Mesothelial cell of epicardium (in vitro differentiated cells): ENCODE results near the gene PALLD. TPM values are rescaled to one million over a fixed set of nuclear protein-coding genes. Genes with fewer than 3 reads are reported as not detected.

ENCODE experiments used
- DNase-seq, 2 experiments: peaks; one replicate each; pipeline ENCODE4 v3.0.0; 2021; ENCODE audit warnings: low spot score in 2 of 2; ENCODE audit not compliant: unreplicated experiment in 2 of 2
- H3K27ac Mint-ChIP-seq: 2 replicates; pipeline ENCODE4 v1.8.0; 2021; ENCODE audit warnings: mixed read lengths
- H3K27me3 Mint-ChIP-seq: 2 replicates; pipeline ENCODE4 v1.8.0; 2021; ENCODE audit warnings: low read depth, mixed read lengths
- H3K36me3 Mint-ChIP-seq: 2 replicates; pipeline ENCODE4 v1.8.0; 2021; ENCODE audit warnings: mixed read lengths
- H3K4me1 Mint-ChIP-seq: 2 replicates; pipeline ENCODE4 v1.8.0; 2021; ENCODE audit warnings: mixed read lengths
- H3K4me3 Mint-ChIP-seq: 2 replicates; pipeline ENCODE4 v1.8.0; 2021; ENCODE audit warnings: mild to moderate bottlenecking, moderate library complexity, mixed read lengths
- H3K9me3 Mint-ChIP-seq: 2 replicates; pipeline ENCODE4 v1.8.0; 2021; ENCODE audit warnings: mixed read lengths
- CTCF ChIP-seq: fragments of 200-600 bp; sonication (generic); IDR thresholded peaks from one replicate; pipeline ENCODE4 v1.5.0; 2021; ENCODE audit warnings: antibody characterized with exemption; ENCODE audit not compliant: unreplicated experiment
- total RNA-seq: library from RNA; stranded (reverse); gene quantifications from 3 replicates; pipeline ENCODE4 v1.2.1, GENCODE V29; 2021

Gene PALLD
- total RNA-seq, 1 donor from 2014 or later: 158 TPM

- no peaks in the 10 kb centered on the region for H3K27me3 Mint-ChIP-seq
- peaks cover 24% of the 10 kb centered on the region for H3K4me1 Mint-ChIP-seq
- no peak for TF ChIP-seq CTCF
- DNase-seq: no peak
- no peaks in the 10 kb centered on the region for H3K9me3 Mint-ChIP-seq
- H3K27ac Mint-ChIP-seq: no peak overlapping the region
- no peak overlapping the region for H3K4me3 Mint-ChIP-seq
- peaks cover 5% of the 10 kb centered on the region for H3K36me3 Mint-ChIP-seq
These were observed 296.7 kb downstream of the PALLD start for GRCh38 chr4:168793542-168793941.

GRCh38 chr4:168794092-168794707 lies 297.3 kb downstream of the PALLD start:
- peaks cover 5% of the 10 kb centered on the region for H3K36me3 Mint-ChIP-seq
- H3K9me3 Mint-ChIP-seq: no peaks in the 10 kb centered on the region
- TF ChIP-seq CTCF: no peak
- no peak overlapping the region for H3K27ac Mint-ChIP-seq
- H3K4me1 Mint-ChIP-seq: peaks cover 22% of the 10 kb centered on the region
- no peak for DNase-seq
- H3K4me3 Mint-ChIP-seq: no peak overlapping the region
- H3K27me3 Mint-ChIP-seq: no peaks in the 10 kb centered on the region

- Mint-ChIP-seq H3K4me3 (no peak overlapping the region), H3K27ac (no peak overlapping the region), H3K9me3 (no peaks in the 10 kb centered on the region), H3K4me1 (peaks cover 22% of the 10 kb centered on the region), H3K36me3 (peaks cover 5% of the 10 kb centered on the region), H3K27me3 (no peaks in the 10 kb centered on the region)
- no peak for DNase-seq
- TF ChIP-seq CTCF: no peak
These were observed 298.0 kb downstream of the PALLD start for GRCh38 chr4:168794881-168795280.

- Mint-ChIP-seq H3K4me3 (no peak overlapping the region), H3K27ac (no peak overlapping the region), H3K4me1 (peaks cover 22% of the 10 kb centered on the region), H3K9me3 (no peaks in the 10 kb centered on the region), H3K36me3 (peaks cover 5% of the 10 kb centered on the region), H3K27me3 (no peaks in the 10 kb centered on the region)
- TF ChIP-seq CTCF: no peak
- no peak for DNase-seq
These were observed 298.5 kb downstream of the PALLD start for GRCh38 chr4:168795346-168795745.

GRCh38 chr4:168796362-168797106 lies 299.7 kb downstream of the PALLD start:
- Mint-ChIP-seq H3K27ac (peak overlapping the region; percentile 66), H3K4me3 (no peak overlapping the region), H3K36me3 (peaks cover 3% of the 10 kb centered on the region), H3K4me1 (peaks cover 28% of the 10 kb centered on the region), H3K9me3 (no peaks in the 10 kb centered on the region), H3K27me3 (no peaks in the 10 kb centered on the region)
- DNase-seq: no peak
- no peak for TF ChIP-seq CTCF
